Fibroblast of lung (primary cell): ENCODE results near the gene CPA4. TPM values are rescaled to one million over a fixed set of nuclear protein-coding genes. Genes with fewer than 3 reads are reported as not detected.

Source experiments
- DNase-seq, 2 donors: peaks; one replicate each; pipeline versions ENCODE4 v3.0.0 to v3.0.0-alpha.2; 2010; ENCODE audit warnings: low read depth in 2 of 2
- H2AFZ ChIP-seq: 2 replicates; pipeline ENCODE4 v1.5.1; 2012; ENCODE audit warnings: low read length, control low read depth, inconsistent platforms
- H3K27ac ChIP-seq: 2 replicates; pipeline ENCODE4 v1.5.1; 2011; ENCODE audit warnings: low read length, control low read depth; ENCODE audit not compliant: insufficient read depth
- H3K27me3 ChIP-seq: 2 replicates; pipeline ENCODE4 v1.5.1; 2011; ENCODE audit warnings: mild to moderate bottlenecking, low read length; ENCODE audit not compliant: control insufficient read depth, insufficient read depth
- H3K36me3 ChIP-seq: 2 replicates; pipeline ENCODE4 v1.5.1; 2011; ENCODE audit warnings: low read length; ENCODE audit not compliant: control insufficient read depth, insufficient read depth
- H3K4me1 ChIP-seq: 2 replicates; pipeline ENCODE4 v1.5.1; 2011; ENCODE audit warnings: low read length; ENCODE audit not compliant: control insufficient read depth, insufficient read depth; ENCODE audit errors: extremely low read depth
- H3K4me2 ChIP-seq: 2 replicates; pipeline ENCODE4 v1.5.1; 2011; ENCODE audit warnings: low read length, control low read depth; ENCODE audit not compliant: insufficient read depth; ENCODE audit errors: extremely low read depth
- H3K4me3 ChIP-seq, 4 experiments: fragments of 200-600 bp in 1 of 4; sonication (generic) in 1 of 4; replicated peaks in 1 of 4; 2 replicates each; pipeline ENCODE4 v1.5.1; 2011 to 2016; ENCODE audit warnings: low read length in 4 of 4, low read depth in 3 of 4, mild to moderate bottlenecking in 3 of 4, control low read depth in 2 of 4, inconsistent platforms in 1 of 4, mixed read lengths in 1 of 4; ENCODE audit not compliant: insufficient read depth in 1 of 4; ENCODE audit errors: control extremely low read depth in 1 of 4
- H3K79me2 ChIP-seq: 2 replicates; pipeline ENCODE4 v1.5.1; 2012; ENCODE audit warnings: mild to moderate bottlenecking, low read length, inconsistent platforms; ENCODE audit not compliant: control insufficient read depth, insufficient read depth
- H3K9ac ChIP-seq: 2 replicates; pipeline ENCODE4 v1.5.1; 2011; ENCODE audit warnings: mild to moderate bottlenecking, low read length, control low read depth; ENCODE audit not compliant: insufficient read depth
- H3K9me3 ChIP-seq: 2 replicates; pipeline ENCODE4 v1.5.1; 2012; ENCODE audit warnings: low read depth, low read length; ENCODE audit not compliant: control insufficient read depth, insufficient read depth
- H4K20me1 ChIP-seq: 2 replicates; pipeline ENCODE4 v1.5.1; 2011; ENCODE audit warnings: low read length; ENCODE audit not compliant: control insufficient read depth, insufficient read depth; ENCODE audit errors: extremely low read depth
- EZH2 ChIP-seq: IDR thresholded peaks from 2 replicates; pipeline ENCODE4 v1.5.1; 2012; ENCODE audit warnings: low read length, control low read depth, mild to moderate bottlenecking; ENCODE audit errors: missing control alignments
- polyA plus RNA-seq, 2 donors: library from polyadenylated mRNA; depleted of rRNA in 1 of 2; stranded (reverse) in 1 of 2; unstranded in 1 of 2; fragments of >200 nt; gene quantifications; 2 replicates each; pipeline ENCODE4 v1.2.1, GENCODE V29; 2011 to 2012; ENCODE audit warnings: missing spikeins in 1 of 2
- total RNA-seq: library from RNA; depleted of rRNA; stranded (reverse); fragments of >200 nt; gene quantifications from 2 replicates; pipeline ENCODE4 v1.2.1, GENCODE V29; 2014
- TF ChIP-seq, protein P1 (sequence below), 2 donors: IDR thresholded peaks in 1 of 2; conservative IDR thresholded peaks in 1 of 2; 1 replicate in 1 of 2; 2 replicates in 1 of 2; pipeline ENCODE4 v1.5.1; 2011 to 2012; ENCODE audit warnings: low read length in 2 of 2, control low read depth in 1 of 2, inconsistent platforms in 1 of 2, low read depth in 1 of 2, mild to moderate bottlenecking in 1 of 2

CPA4 gene
- total and polyA plus RNA-seq, 2 donors (not counting 1 experiment from before 2014, with no cell fraction given) = 6.4 to 48.3 TPM

DNA sequence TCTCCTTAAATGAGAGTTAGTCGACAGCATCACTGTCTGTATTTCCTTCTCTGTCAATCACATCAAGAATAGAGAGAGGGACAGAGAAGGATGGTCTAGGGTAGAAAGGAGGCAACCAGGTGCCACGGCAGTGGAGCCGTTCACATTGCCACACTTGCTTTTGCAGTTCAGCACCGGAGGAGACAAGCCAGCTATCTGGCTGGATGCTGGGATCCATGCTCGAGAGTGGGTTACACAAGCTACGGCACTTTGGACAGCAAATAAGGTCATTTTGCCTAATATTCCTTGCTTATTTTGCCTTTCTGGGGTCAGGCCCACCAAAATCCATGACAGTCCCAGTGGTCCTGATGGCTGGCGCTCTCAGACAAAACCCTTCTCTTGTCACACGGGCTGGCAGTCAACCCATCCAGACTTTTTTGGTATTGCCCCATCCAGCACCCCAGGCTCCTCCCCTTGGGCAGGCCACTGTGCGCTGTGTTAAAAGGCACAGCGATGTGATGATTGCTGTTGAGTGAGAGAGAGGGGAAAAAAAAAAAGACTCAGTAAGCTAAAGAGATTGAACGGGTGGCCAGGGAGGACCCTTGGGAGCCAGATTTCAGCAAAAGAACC, 17.9 kb upstream of the CPA4 start:
- Histone ChIP-seq H3K4me3 (no peak overlapping the region), H3K79me2 (no peaks in the 10 kb centered on the region), H3K4me2 (no peak overlapping the region), H3K36me3 (no peaks in the 10 kb centered on the region), H3K4me1 (peaks cover 21% of the 10 kb centered on the region), H2AFZ (no peak overlapping the region), H3K9me3 (no peaks in the 10 kb centered on the region), H3K9ac (no peak overlapping the region), H3K27me3 (no peaks in the 10 kb centered on the region), H3K27ac (no peak overlapping the region), H4K20me1 (no peaks in the 10 kb centered on the region)
- DNase-seq = no peak
- no peak for TF ChIP-seq EZH2
- TF ChIP-seq, protein P1, sequence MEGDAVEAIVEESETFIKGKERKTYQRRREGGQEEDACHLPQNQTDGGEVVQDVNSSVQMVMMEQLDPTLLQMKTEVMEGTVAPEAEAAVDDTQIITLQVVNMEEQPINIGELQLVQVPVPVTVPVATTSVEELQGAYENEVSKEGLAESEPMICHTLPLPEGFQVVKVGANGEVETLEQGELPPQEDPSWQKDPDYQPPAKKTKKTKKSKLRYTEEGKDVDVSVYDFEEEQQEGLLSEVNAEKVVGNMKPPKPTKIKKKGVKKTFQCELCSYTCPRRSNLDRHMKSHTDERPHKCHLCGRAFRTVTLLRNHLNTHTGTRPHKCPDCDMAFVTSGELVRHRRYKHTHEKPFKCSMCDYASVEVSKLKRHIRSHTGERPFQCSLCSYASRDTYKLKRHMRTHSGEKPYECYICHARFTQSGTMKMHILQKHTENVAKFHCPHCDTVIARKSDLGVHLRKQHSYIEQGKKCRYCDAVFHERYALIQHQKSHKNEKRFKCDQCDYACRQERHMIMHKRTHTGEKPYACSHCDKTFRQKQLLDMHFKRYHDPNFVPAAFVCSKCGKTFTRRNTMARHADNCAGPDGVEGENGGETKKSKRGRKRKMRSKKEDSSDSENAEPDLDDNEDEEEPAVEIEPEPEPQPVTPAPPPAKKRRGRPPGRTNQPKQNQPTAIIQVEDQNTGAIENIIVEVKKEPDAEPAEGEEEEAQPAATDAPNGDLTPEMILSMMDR (conservative IDR thresholded peaks at IDR 0.05 in 1 of 2, IDR thresholded peaks at IDR 0.05 in 1 of 2; ENCODE audit: low read depth in 1 of 2, low read length in 2 of 2) = no peak

DNA sequence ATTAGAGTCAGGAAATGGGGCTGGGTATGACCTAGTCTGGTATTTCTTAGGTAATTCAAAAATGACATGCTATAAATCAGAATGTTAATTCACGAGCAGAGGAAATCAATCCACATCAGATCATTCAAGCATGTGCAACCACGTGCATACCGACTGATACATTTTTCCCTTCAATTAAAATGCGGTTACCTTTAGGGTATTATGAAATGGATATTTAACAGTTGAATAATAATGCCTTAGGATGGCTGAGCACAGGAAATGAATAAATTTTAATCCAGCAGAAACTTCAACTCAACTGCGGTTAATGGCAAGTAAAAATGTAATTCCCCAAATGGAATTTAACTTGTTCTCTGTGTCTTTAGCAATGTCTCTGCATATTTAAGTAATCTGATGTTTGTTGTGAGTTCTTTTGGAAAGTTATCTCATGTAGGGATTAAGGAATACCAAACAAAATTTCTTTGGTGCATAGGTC, 17.1 kb upstream of the CPA4 start:
- H3K27me3 ChIP-seq = no peaks in the 10 kb centered on the region
- no peak overlapping the region for H3K4me2 ChIP-seq
- H3K36me3 ChIP-seq = no peaks in the 10 kb centered on the region

More for the DNA sequence above, 17.1 kb upstream of the CPA4 start:
- DNase-seq = peak in 1 of 2 donors; percentile 86
- Histone ChIP-seq H3K9me3 (no peaks in the 10 kb centered on the region), H3K4me3 (no peak overlapping the region), H4K20me1 (no peaks in the 10 kb centered on the region), H3K27ac (no peak overlapping the region), H2AFZ (no peak overlapping the region), H3K4me1 (peaks cover 21% of the 10 kb centered on the region), H3K9ac (no peak overlapping the region), H3K79me2 (no peaks in the 10 kb centered on the region)
- TF ChIP-seq, protein P1 (conservative IDR thresholded peaks at IDR 0.05 in 1 of 2, IDR thresholded peaks at IDR 0.05 in 1 of 2; ENCODE audit: low read depth in 1 of 2, low read length in 2 of 2) = no peak
- no peak for TF ChIP-seq EZH2
